GM12865 (cell line): ENCODE data around the gene IQCB1.
"Not testable (repeated sequence)": the region's sequence is repeated elsewhere in the genome, so short reads cannot be mapped to it uniquely, and the experiment has no call there.

ENCODE experiments used
- DNase-seq: peaks from one replicate; pipeline ENCODE4 v3.0.0; 2010; ENCODE audit warnings: low read depth
- H3K4me3 ChIP-seq: 2 replicates; pipeline ENCODE4 v1.5.1; 2011; ENCODE audit warnings: mild to moderate bottlenecking, low read depth, low read length, control low read depth
- TF ChIP-seq, protein P1 (sequence below): IDR thresholded peaks from 2 replicates; pipeline ENCODE4 v1.5.1; 2011; ENCODE audit warnings: low read length, control low read depth, low read depth, inconsistent platforms; ENCODE audit not compliant: insufficient read depth; ENCODE audit errors: missing control alignments

The IQCB1 gene

GRCh38 chr3:121781611-121782010 lies 53.2 kb downstream of the IQCB1 start:
- no peak overlapping the region for H3K4me3 ChIP-seq
- TF ChIP-seq, protein P1, sequence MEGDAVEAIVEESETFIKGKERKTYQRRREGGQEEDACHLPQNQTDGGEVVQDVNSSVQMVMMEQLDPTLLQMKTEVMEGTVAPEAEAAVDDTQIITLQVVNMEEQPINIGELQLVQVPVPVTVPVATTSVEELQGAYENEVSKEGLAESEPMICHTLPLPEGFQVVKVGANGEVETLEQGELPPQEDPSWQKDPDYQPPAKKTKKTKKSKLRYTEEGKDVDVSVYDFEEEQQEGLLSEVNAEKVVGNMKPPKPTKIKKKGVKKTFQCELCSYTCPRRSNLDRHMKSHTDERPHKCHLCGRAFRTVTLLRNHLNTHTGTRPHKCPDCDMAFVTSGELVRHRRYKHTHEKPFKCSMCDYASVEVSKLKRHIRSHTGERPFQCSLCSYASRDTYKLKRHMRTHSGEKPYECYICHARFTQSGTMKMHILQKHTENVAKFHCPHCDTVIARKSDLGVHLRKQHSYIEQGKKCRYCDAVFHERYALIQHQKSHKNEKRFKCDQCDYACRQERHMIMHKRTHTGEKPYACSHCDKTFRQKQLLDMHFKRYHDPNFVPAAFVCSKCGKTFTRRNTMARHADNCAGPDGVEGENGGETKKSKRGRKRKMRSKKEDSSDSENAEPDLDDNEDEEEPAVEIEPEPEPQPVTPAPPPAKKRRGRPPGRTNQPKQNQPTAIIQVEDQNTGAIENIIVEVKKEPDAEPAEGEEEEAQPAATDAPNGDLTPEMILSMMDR, result no peak
- no peak for DNase-seq

DNA sequence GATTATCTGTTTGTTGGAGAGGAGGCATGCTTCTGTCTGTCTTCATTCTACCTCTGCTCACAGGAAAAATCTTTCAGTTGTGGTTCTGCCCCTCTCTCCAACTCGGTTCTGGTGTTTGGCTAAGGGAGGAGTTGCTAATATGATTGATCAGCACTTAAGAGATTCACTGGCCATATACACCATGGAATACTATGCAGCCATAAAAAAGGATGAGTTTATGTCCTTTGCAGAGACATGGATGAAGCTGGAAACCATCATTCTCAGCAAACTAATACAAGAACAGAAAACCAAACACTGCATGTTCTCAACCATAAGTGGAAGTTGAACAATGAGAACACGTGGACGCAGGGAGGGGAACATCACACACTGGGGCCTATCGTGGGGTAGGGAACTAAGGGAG lies 59.8 kb downstream of the IQCB1 start:
- DNase-seq, H3K4me3 ChIP-seq: not testable (repeated sequence)

- TF ChIP-seq, protein P1, result no peak
- no peak overlapping the region for H3K4me3 ChIP-seq
- DNase-seq, result no peak
Measured at GRCh38 chr3:121769246-121769645, 65.6 kb downstream of the IQCB1 start.

- peak; percentile 9 for DNase-seq
- TF ChIP-seq, protein P1, result no peak
- no peak overlapping the region for H3K4me3 ChIP-seq
Measured at GRCh38 chr3:121768452-121768851, 66.4 kb downstream of the IQCB1 start.

DNA sequence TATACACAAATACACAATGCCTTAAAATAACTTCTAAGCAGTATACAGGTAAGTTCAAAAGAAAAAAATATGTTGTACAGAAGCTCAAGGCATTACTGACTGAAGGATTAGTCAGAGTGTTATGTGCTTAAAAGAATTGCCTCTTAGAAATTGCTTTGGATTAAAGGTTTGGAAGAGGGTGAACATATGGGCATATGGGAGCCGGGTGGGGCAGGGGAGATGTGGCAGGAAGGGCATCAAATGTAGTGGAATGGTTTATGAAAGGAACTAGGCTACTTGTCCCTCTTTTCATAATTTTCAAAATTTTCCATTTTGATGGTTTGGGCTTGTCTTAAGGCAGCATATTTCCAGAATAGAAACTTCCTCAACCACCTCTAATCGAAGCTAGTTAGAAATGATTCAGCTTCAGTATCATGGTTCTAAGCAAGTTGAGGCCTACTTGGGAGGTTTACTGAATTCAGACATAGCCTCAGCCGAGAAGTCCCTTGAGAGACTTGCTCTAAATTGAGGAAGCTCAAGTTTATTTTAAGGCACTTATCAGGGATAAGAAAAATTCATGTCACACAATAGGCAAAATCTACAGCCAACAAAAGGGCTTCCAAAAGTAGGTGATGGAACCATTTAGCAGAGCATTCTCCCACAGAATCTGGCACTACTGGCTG lies 75.2 kb downstream of the IQCB1 start:
- TF ChIP-seq, protein P1, result no peak
- no peak for DNase-seq
- H3K4me3 ChIP-seq, result no peak overlapping the region

DNA sequence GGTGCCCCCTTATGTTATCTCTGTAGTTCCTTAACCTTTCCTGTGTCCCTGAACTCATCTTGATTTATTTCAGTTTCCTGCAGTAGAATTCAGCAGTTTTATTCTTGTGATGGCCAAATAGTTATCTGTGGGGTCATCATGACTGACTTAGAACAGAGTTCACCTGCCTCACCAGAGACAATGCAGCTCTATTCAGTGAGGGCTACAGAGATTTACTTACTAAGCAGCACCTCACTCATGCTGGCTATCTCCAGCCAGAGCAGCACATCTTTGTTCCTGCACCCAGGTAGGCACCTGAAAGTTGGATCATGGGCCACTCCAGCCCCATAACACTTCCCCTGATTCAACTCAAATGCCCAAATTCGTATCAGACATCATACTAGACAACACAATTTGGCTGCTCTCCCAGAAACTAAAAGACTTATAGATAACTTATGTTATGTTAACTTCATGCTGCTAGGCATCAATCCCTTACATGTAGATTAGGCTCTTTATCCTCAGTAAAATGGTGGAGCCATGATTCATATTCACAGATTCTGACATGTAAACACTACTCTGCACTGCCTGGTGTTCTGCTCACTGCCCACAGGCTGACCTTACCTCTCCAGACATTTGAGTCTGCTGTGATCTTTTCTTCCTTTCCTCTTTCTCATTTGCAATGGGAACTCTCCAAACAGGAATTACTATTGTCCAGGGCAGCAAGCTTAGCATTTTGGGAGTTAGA lies 76.0 kb downstream of the IQCB1 start:
- TF ChIP-seq, protein P1, result no peak
- DNase-seq, result no peak
- H3K4me3 ChIP-seq, result no peak overlapping the region

GRCh38 chr3:121757812-121758545 lies 76.9 kb downstream of the IQCB1 start:
- TF ChIP-seq, protein P1, result no peak
- DNase-seq, result no peak
- H3K4me3 ChIP-seq, result no peak overlapping the region
